ENCODE data around the gene S100A8. TPM values are rescaled to one million over a fixed set of nuclear protein-coding genes. Genes with fewer than 3 reads are reported as not detected.

The S100A8 gene
- total RNA-seq, 2 donors from 2014 or later, result 19.1 to 37.1 TPM

GRCh38 chr1:153342178-153342577 is 48.7 kb downstream of the S100A8 start:
- H3K36me3 ChIP-seq, result no peaks in the 10 kb centered on the region
- TF ChIP-seq CTCF (IDR thresholded peaks at IDR 0.05), result no peak
- no peaks in the 10 kb centered on the region for H3K9me3 ChIP-seq
- H3K4me1 ChIP-seq, result no peaks in the 10 kb centered on the region
- H3K4me3 ChIP-seq, result no peak overlapping the region
- H3K27me3 ChIP-seq, result no peaks in the 10 kb centered on the region
- H3K27ac ChIP-seq, result no peak overlapping the region
- no peak for DNase-seq (ENCODE audit: low spot score)

DNA sequence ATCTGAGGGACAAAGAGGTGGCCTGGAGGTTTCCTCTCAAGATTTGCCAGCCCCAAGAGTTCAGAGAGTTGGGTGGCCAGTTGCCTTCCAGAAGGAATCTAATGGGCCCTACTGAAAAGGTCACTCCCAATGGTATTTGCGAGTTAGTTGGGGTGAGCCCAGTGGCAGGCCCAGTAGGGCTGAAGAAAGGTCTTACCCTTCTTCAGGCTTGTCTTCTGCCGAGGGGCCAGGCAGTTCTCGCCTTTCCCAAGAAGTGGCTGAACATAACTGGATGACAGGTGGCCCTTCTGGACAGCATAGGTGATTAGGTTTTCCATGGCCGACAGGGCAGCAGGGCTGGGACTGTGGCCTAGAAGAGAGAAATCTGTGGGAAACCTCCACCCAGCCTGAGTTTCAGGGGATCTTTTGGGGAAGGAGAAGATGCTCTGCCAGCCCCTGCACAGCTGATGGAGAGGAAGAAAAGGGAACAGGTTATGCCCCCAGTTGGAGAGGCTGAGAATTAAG is 49.4 kb downstream of the S100A8 start:
- Histone ChIP-seq H3K36me3 (no peaks in the 10 kb centered on the region), H3K4me3 (no peak overlapping the region), H3K9me3 (no peaks in the 10 kb centered on the region), H3K4me1 (no peaks in the 10 kb centered on the region), H3K27ac (no peak overlapping the region), H3K27me3 (no peaks in the 10 kb centered on the region)
- TF ChIP-seq CTCF (IDR thresholded peaks at IDR 0.05), result no peak
- no peak for DNase-seq (ENCODE audit: low spot score)

DNA sequence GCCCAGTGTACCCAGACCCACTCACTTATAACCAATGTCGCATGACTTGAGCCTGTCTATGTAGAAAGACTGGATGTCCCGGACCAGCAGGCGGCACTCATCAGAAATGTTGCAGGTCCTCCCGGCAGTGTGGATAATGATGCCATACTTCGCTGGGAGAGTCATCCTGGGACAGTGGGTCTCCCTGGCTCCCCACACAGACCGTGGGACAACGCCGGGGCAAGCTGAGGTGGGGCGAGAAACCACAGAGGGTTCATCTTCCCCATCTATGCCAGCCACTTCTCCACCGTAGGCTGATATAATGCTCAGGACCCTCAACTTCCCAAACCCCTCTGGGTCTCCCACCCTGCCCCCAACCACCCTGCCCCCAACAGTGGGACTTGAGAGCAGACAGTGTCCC is 50.5 kb downstream of the S100A8 start:
- no peak for DNase-seq (ENCODE audit: low spot score)
- TF ChIP-seq CTCF (IDR thresholded peaks at IDR 0.05), result no peak

More for the DNA sequence above, 50.5 kb downstream of the S100A8 start:
- H3K36me3 ChIP-seq, result no peaks in the 10 kb centered on the region
- no peaks in the 10 kb centered on the region for H3K9me3 ChIP-seq
- no peaks in the 10 kb centered on the region for H3K4me1 ChIP-seq
- no peak overlapping the region for H3K27ac ChIP-seq
- no peak overlapping the region for H3K4me3 ChIP-seq
- no peaks in the 10 kb centered on the region for H3K27me3 ChIP-seq

Other genes starting within 250 kb of the S100A8 start
- gene SPRR2G, start 240.2 kb downstream of the S100A8 start, total RNA-seq, result not detected
- gene LELP1, start 187.6 kb downstream of the S100A8 start, total RNA-seq, result not detected
- gene PRR9, start 173.5 kb downstream of the S100A8 start, total RNA-seq, result 1 to 10 TPM; 1.2 to 1.9 TPM
- not detected for gene LORICRIN, start 131.4 kb downstream of the S100A8 start, total RNA-seq
- not detected for gene PGLYRP3, start 78.1 kb downstream of the S100A8 start, total RNA-seq
- not detected for gene PGLYRP4, start 42.2 kb downstream of the S100A8 start, total RNA-seq
- gene S100A9, start 33.2 kb downstream of the S100A8 start, total RNA-seq, result 100 to 1,000 TPM in 1 of 2 donors, 10 to 100 TPM in 1; 65.7 to 199 TPM
- 1 to 10 TPM; 5.5 to 5.7 TPM for gene S100A12, start 15.5 kb downstream of the S100A8 start, total RNA-seq
- gene S100A7A, start 25.4 kb upstream of the S100A8 start, total RNA-seq, result not detected
- gene S100A7, start 69.6 kb upstream of the S100A8 start, total RNA-seq, result not detected
- gene S100A6, start 144.9 kb upstream of the S100A8 start, total RNA-seq, result 100 to 1,000 TPM; 156 to 324 TPM
- gene S100A5, start 149.9 kb upstream of the S100A8 start, total RNA-seq, result not detected
- 100 to 1,000 TPM; 144 to 156 TPM for gene S100A4, start 154.7 kb upstream of the S100A8 start, total RNA-seq
- 1 to 10 TPM; 1.8 to 3.4 TPM for gene S100A3, start 158.2 kb upstream of the S100A8 start, total RNA-seq
- not detected for gene S100A2, start 174.8 kb upstream of the S100A8 start, total RNA-seq
- 10 to 100 TPM; 62.7 to 85.1 TPM for gene S100A16, start 222.1 kb upstream of the S100A8 start, total RNA-seq
- gene S100A14, start 225.3 kb upstream of the S100A8 start, total RNA-seq, result 1 to 10 TPM in 1 of 2 donors, under 1 TPM in 1; 0.55 to 2.4 TPM
- gene S100A13, start 236.4 kb upstream of the S100A8 start, total RNA-seq, result 100 to 1,000 TPM; 114 to 314 TPM
- gene S100A1, start 237.4 kb upstream of the S100A8 start, total RNA-seq, result 1,000 to 10,000 TPM in 1 of 2 donors, 100 to 1,000 TPM in 1; 965 to 2,413 TPM
- 10 to 100 TPM; 38.2 to 50.1 TPM for gene CHTOP, start 243.0 kb upstream of the S100A8 start, total RNA-seq

Measured in right atrium auricular region (tissue), 2 donors.